Neural crest cell (in vitro differentiated cells): ENCODE data around the gene LRTM1. TPM values are rescaled to one million over a fixed set of nuclear protein-coding genes. Genes with fewer than 3 reads are reported as not detected.

Experiments
- DNase-seq: peaks from one replicate; pipeline ENCODE4 v3.0.0; 2021; ENCODE audit warnings: low read depth, mixed read lengths, low spot score
- H3K27ac Mint-ChIP-seq: one replicate; pipeline ENCODE4 v1.8.0; 2021; ENCODE audit warnings: mild to moderate bottlenecking, mixed read lengths; ENCODE audit not compliant: unreplicated experiment
- H3K27me3 Mint-ChIP-seq: 2 replicates; pipeline ENCODE4 v1.8.0; 2021; ENCODE audit warnings: low read depth, mild to moderate bottlenecking, mixed read lengths
- H3K36me3 Mint-ChIP-seq: 2 replicates; pipeline ENCODE4 v1.8.0; 2021; ENCODE audit warnings: low read depth, mild to moderate bottlenecking, mixed read lengths
- H3K4me1 Mint-ChIP-seq: 2 replicates; pipeline ENCODE4 v1.8.0; 2021; ENCODE audit warnings: mixed read lengths
- H3K4me3 Mint-ChIP-seq: one replicate; pipeline ENCODE4 v1.8.0; 2021; ENCODE audit warnings: mild to moderate bottlenecking, mixed read lengths
- H3K9me3 Mint-ChIP-seq: 2 replicates; pipeline ENCODE4 v1.8.0; 2021; ENCODE audit warnings: mixed read lengths
- CTCF ChIP-seq: fragments of 200-600 bp; sonication (generic); conservative IDR thresholded peaks from 2 replicates; pipeline ENCODE4 v1.5.0; 2021; ENCODE audit warnings: antibody characterized with exemption, mild to moderate bottlenecking
- total RNA-seq: library from RNA; stranded (reverse); gene quantifications from 2 replicates; pipeline ENCODE4 v1.2.1, GENCODE V29; 2021

The LRTM1 gene
- total RNA-seq, 1 donor from 2014 or later: not detected

- peaks cover 54% of the 10 kb centered on the region for H3K4me1 Mint-ChIP-seq
- no peaks in the 10 kb centered on the region for H3K27me3 Mint-ChIP-seq
- no peak overlapping the region for H3K4me3 Mint-ChIP-seq
- no peak for DNase-seq
- no peak for TF ChIP-seq CTCF
- no peaks in the 10 kb centered on the region for H3K36me3 Mint-ChIP-seq
- no peaks in the 10 kb centered on the region for H3K9me3 Mint-ChIP-seq
- peak overlapping the region; percentile 76 for H3K27ac Mint-ChIP-seq
Measured at GRCh38 chr3:54941690-54942362, 14.0 kb upstream of the LRTM1 start.

GRCh38 chr3:54940971-54941370, 13.1 kb upstream of the LRTM1 start:
- Mint-ChIP-seq H3K27ac (no peak overlapping the region), H3K9me3 (no peaks in the 10 kb centered on the region), H3K27me3 (no peaks in the 10 kb centered on the region), H3K4me3 (no peak overlapping the region), H3K36me3 (no peaks in the 10 kb centered on the region), H3K4me1 (peaks cover 62% of the 10 kb centered on the region)
- no peak for TF ChIP-seq CTCF
- no peak for DNase-seq

GRCh38 chr3:54939557-54940300, 11.9 kb upstream of the LRTM1 start:
- peak overlapping the region; percentile 29 for H3K27ac Mint-ChIP-seq
- DNase-seq: no peak
- no peaks in the 10 kb centered on the region for H3K27me3 Mint-ChIP-seq
- H3K9me3 Mint-ChIP-seq: no peaks in the 10 kb centered on the region
- H3K36me3 Mint-ChIP-seq: no peaks in the 10 kb centered on the region
- peak overlapping the region; percentile 32 for H3K4me3 Mint-ChIP-seq
- peaks cover 62% of the 10 kb centered on the region for H3K4me1 Mint-ChIP-seq
- TF ChIP-seq CTCF: no peak

GRCh38 chr3:54936561-54936960, 8.7 kb upstream of the LRTM1 start:
- Mint-ChIP-seq H3K36me3 (no peaks in the 10 kb centered on the region), H3K27ac (no peak overlapping the region), H3K9me3 (no peaks in the 10 kb centered on the region), H3K27me3 (no peaks in the 10 kb centered on the region), H3K4me3 (no peak overlapping the region), H3K4me1 (peaks cover 65% of the 10 kb centered on the region)
- DNase-seq: no peak
- no peak for TF ChIP-seq CTCF

- H3K4me3 Mint-ChIP-seq: no peak overlapping the region
- TF ChIP-seq CTCF: no peak
- H3K27me3 Mint-ChIP-seq: no peaks in the 10 kb centered on the region
- no peak overlapping the region for H3K27ac Mint-ChIP-seq
- H3K36me3 Mint-ChIP-seq: no peaks in the 10 kb centered on the region
- H3K9me3 Mint-ChIP-seq: no peaks in the 10 kb centered on the region
- H3K4me1 Mint-ChIP-seq: peaks cover 65% of the 10 kb centered on the region
- DNase-seq: no peak
Measured at GRCh38 chr3:54935869-54936268, 8.0 kb upstream of the LRTM1 start.
